ENCODE results near the gene USF1. TPM values are rescaled to one million over a fixed set of nuclear protein-coding genes. Genes with fewer than 3 reads are reported as not detected.
A peak's percentile ranks its signal among the peaks of the same experiment; 100 is the strongest.

USF1 gene
- total and polyA plus RNA-seq, 9 of the 15 experiments (the other 6 are each of a cell fraction or from before 2014, with no cell fraction given): 7.4 to 60.2 (median 54.2) TPM

GRCh38 chr1:161073474-161074121 is 27.8 kb upstream of the USF1 start (continued):
- no peak for TF ChIP-seq RBM14 (IDR thresholded peaks at IDR 0.05; ENCODE audit: borderline replicate concordance, insufficient read depth, low read depth, low read length)

- Histone ChIP-seq H2AFZ (ENCODE audit: low read depth, low read length) (no peak overlapping the region), H3K36me3 (ENCODE audit: control insufficient read depth, insufficient read depth, low read length) (no peaks in the 10 kb centered on the region), H3K4me1 (replicated peaks in 1 of 2; ENCODE audit: control insufficient read depth in 2 of 2, insufficient read depth in 2 of 2, low read length in 2 of 2) (peaks cover 20 to 27% of the 10 kb centered on the region in 2 experiments), H4K20me1 (replicated peaks; ENCODE audit: control insufficient read depth, insufficient read depth, low read length) (no peaks in the 10 kb centered on the region), H3K9ac (ENCODE audit: insufficient read depth in 1 of 2, low read depth in 2 of 2, low read length in 2 of 2) (peak overlapping the region in 1 of 2 experiments; percentile 61; a peak in 1 of 4 replicates), H3K9me3 (replicated peaks; ENCODE audit: control insufficient read depth, insufficient read depth, low read depth, low read length) (no peaks in the 10 kb centered on the region), H3K79me2 (ENCODE audit: control insufficient read depth, insufficient read depth, low read length) (no peaks in the 10 kb centered on the region), H3K4me2 (ENCODE audit: insufficient read depth, low read length) (no peak overlapping the region), H3K27me3 (ENCODE audit: control insufficient read depth in 2 of 2, insufficient read depth in 2 of 2, low read length in 2 of 2) (no peaks in the 10 kb centered on the region), H3K27ac (ENCODE audit: extremely low read depth, low read depth, low read length) (no peak overlapping the region), H3K4me3 (no peak overlapping the region), H3K9me1 (ENCODE audit: control insufficient read depth, insufficient read depth, low read length) (no peaks in the 10 kb centered on the region)
- TF ChIP-seq ZBTB8A (IDR thresholded peaks at IDR 0.05; ENCODE audit: partially characterized antibody) (no peak), NFE2 (IDR thresholded peaks at IDR 0.05; ENCODE audit: low read depth) (no peak), ZNF280A (IDR thresholded peaks at IDR 0.05; ENCODE audit: low read depth, partially characterized antibody) (no peak), ATF2 (CRISPR knock-in tag; IDR thresholded peaks at IDR 0.05) (no peak), SMARCA5 (IDR thresholded peaks at IDR 0.05) (no peak), SMARCE1 (IDR thresholded peaks at IDR 0.05) (no peak)
- intact Hi-C loops (cut with micrococcal nuclease) (loop anchor here (1.0 to 10.0 kb wide), 2 partner anchors 24 to 62 kb away; partner anchors contain the start of gene DEDD), in situ Hi-C loops (cut with MboI) (no loop called here)
- ChIA-PET POLR2A (interaction anchor here (0.8 to 1.1 kb wide), 3 partner anchors 26 to 60 kb away, joined by 3 to 6 read pairs (median 3); partner anchors contain the start of gene DEDD), CTCF (ENCODE audit: low intra/inter-chr PET ratio) (interaction anchor here (1.9 kb wide), 1 partner anchor 66 kb away, joined by 15 read pairs; no protein-coding TSS in a partner anchor)
- WGBS (ENCODE audit: insufficient coverage, low coverage, missing lambda C conversion rate): 79% methylated on average over 19 of the region's 19 CpGs
- no TSS peak for BruUV-seq (replicated peaks)
- DNase-seq (ENCODE audit: extremely low read depth in 1 of 4, low spot score in 3 of 4) (no peak), ATAC-seq (no peak), FAIRE-seq (no peak)
These were observed 27.1 kb upstream of the USF1 start for GRCh38 chr1:161072751-161073449.
